ENCODE results near the gene WDR89. TPM values are rescaled to one million over a fixed set of nuclear protein-coding genes. Genes with fewer than 3 reads are reported as not detected.

Gene WDR89
- total RNA-seq, 2 donors from 2014 or later, result 2.0 to 9.0 TPM

GRCh38 chr14:63614679-63615363 lies 26.9 kb downstream of the WDR89 start:
- ATAC-seq (ENCODE audit: insufficient number of reproducible peaks, low FRiP score, low read depth), result peak; percentile 55
- Histone ChIP-seq H3K4me1 (ENCODE audit: control insufficient read depth in 1 of 2, low read depth in 2 of 2) (peaks cover 7 to 19% of the 10 kb centered on the region in 2 donors), H3K4me3 (no peak overlapping the region), H3K27ac (peak overlapping the region in 1 of 2 donors; percentile 60), H3K9me3 (no peaks in the 10 kb centered on the region), H3K36me3 (no peaks in the 10 kb centered on the region), H3K27me3 (replicated peaks; ENCODE audit: insufficient read depth) (no peaks in the 10 kb centered on the region)
- no peak for DNase-seq (ENCODE audit: low spot score)
- TF ChIP-seq, protein P1, sequence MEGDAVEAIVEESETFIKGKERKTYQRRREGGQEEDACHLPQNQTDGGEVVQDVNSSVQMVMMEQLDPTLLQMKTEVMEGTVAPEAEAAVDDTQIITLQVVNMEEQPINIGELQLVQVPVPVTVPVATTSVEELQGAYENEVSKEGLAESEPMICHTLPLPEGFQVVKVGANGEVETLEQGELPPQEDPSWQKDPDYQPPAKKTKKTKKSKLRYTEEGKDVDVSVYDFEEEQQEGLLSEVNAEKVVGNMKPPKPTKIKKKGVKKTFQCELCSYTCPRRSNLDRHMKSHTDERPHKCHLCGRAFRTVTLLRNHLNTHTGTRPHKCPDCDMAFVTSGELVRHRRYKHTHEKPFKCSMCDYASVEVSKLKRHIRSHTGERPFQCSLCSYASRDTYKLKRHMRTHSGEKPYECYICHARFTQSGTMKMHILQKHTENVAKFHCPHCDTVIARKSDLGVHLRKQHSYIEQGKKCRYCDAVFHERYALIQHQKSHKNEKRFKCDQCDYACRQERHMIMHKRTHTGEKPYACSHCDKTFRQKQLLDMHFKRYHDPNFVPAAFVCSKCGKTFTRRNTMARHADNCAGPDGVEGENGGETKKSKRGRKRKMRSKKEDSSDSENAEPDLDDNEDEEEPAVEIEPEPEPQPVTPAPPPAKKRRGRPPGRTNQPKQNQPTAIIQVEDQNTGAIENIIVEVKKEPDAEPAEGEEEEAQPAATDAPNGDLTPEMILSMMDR (IDR thresholded peaks at IDR 0.05), result no peak

GRCh38 chr14:63611078-63611477 lies 30.6 kb downstream of the WDR89 start:
- DNase-seq (ENCODE audit: low spot score) (no peak), ATAC-seq (ENCODE audit: insufficient number of reproducible peaks, low FRiP score, low read depth) (no peak)
- Histone ChIP-seq H3K27me3 (replicated peaks; ENCODE audit: insufficient read depth) (no peaks in the 10 kb centered on the region), H3K4me3 (no peak overlapping the region), H3K36me3 (no peaks in the 10 kb centered on the region), H3K27ac (no peak overlapping the region), H3K4me1 (ENCODE audit: control insufficient read depth in 1 of 2, low read depth in 2 of 2) (peaks cover 7 to 19% of the 10 kb centered on the region in 2 donors), H3K9me3 (no peaks in the 10 kb centered on the region)
- TF ChIP-seq, protein P1 (IDR thresholded peaks at IDR 0.05), result no peak

GRCh38 chr14:63605041-63605532 lies 36.6 kb downstream of the WDR89 start:
- Histone ChIP-seq H3K36me3 (no peaks in the 10 kb centered on the region), H3K4me1 (ENCODE audit: control insufficient read depth in 1 of 2, low read depth in 2 of 2) (no peaks in the 10 kb centered on the region), H3K9me3 (no peaks in the 10 kb centered on the region), H3K4me3 (no peak overlapping the region), H3K27ac (no peak overlapping the region), H3K27me3 (replicated peaks; ENCODE audit: insufficient read depth) (no peaks in the 10 kb centered on the region)
- ATAC-seq (ENCODE audit: insufficient number of reproducible peaks, low FRiP score, low read depth) (no peak), DNase-seq (ENCODE audit: low spot score) (no peak)
- TF ChIP-seq, protein P1 (IDR thresholded peaks at IDR 0.05), result no peak

- Histone ChIP-seq H3K27me3 (replicated peaks; ENCODE audit: insufficient read depth) (no peaks in the 10 kb centered on the region), H3K36me3 (no peaks in the 10 kb centered on the region), H3K27ac (no peak overlapping the region), H3K4me3 (no peak overlapping the region), H3K4me1 (ENCODE audit: control insufficient read depth in 1 of 2, low read depth in 2 of 2) (no peaks in the 10 kb centered on the region), H3K9me3 (no peaks in the 10 kb centered on the region)
- TF ChIP-seq, protein P1 (IDR thresholded peaks at IDR 0.05), result no peak
- DNase-seq (ENCODE audit: low spot score) (no peak), ATAC-seq (ENCODE audit: insufficient number of reproducible peaks, low FRiP score, low read depth) (no peak)
Measured at GRCh38 chr14:63604626-63605025, 37.0 kb downstream of the WDR89 start.

GRCh38 chr14:63603749-63604277 lies 37.9 kb downstream of the WDR89 start:
- Histone ChIP-seq H3K9me3 (no peaks in the 10 kb centered on the region), H3K27me3 (replicated peaks; ENCODE audit: insufficient read depth) (no peaks in the 10 kb centered on the region), H3K27ac (no peak overlapping the region), H3K4me3 (no peak overlapping the region), H3K4me1 (ENCODE audit: control insufficient read depth in 1 of 2, low read depth in 2 of 2) (no peaks in the 10 kb centered on the region), H3K36me3 (no peaks in the 10 kb centered on the region)
- TF ChIP-seq, protein P1 (IDR thresholded peaks at IDR 0.05), result no peak
- no peak for DNase-seq (ENCODE audit: low spot score)
- no peak for ATAC-seq (ENCODE audit: insufficient number of reproducible peaks, low FRiP score, low read depth)

Data from thoracic aorta (tissue), 2 donors.